GM12878 (cell line): Measurements from ENCODE around the gene UBE2Z. TPM values are rescaled to one million over a fixed set of nuclear protein-coding genes. Genes with fewer than 3 reads are reported as not detected.

Experiments
- ATAC-seq: fragments of 200-7000 bp; cut with Tn5 transposase; 3 replicates; pipeline ENCODE4 v1.9.1; 2020; ENCODE audit warnings: mild to moderate bottlenecking, moderate library complexity
- BruUV-seq: library from RNA; stranded (reverse); fragments of 400-500 nt; replicated peaks from 2 replicates; lab custom pipeline; 2021; lab: Mats Ljungman, UMichigan
- CTCF ChIA-PET: fragments of 300-600 bp; sonication (Branson Sonifier 250); formaldehyde crosslinking; extraction: SDS; loops from one replicate; lab custom pipeline; 2021; ENCODE audit warnings: inconsistent platforms; lab: Yijun Ruan, JAX
- POLR2A ChIA-PET: fragments of 350-600 bp; formaldehyde crosslinking; extraction: SDS; loops from one replicate; lab custom pipeline; 2021; ENCODE audit warnings: inconsistent platforms; lab: Charles Lee
- RAD21 ChIA-PET: fragments of 300-600 bp; sonication (Branson Sonifier 250); formaldehyde crosslinking; loops from one replicate; lab custom pipeline; 2023; ENCODE audit warnings: antibody characterized with exemption; ENCODE audit not compliant: unreplicated experiment; lab: Charles Lee
- SMC1A ChIA-PET: fragments of 300-600 bp; sonication (Branson Sonifier 250); formaldehyde crosslinking; loops from one replicate; lab custom pipeline; 2023; ENCODE audit not compliant: unreplicated experiment, uncharacterized antibody; lab: Charles Lee
- DNase-seq: peaks from one replicate; pipeline ENCODE4 v3.0.0-alpha.2; 2011; ENCODE audit warnings: low read depth, low spot score
- FAIRE-seq: peaks from 3 replicates; lab custom pipeline; 2011; peaks lifted over from hg19 to GRCh38; lab: Jason Lieb, UNC
- H2AFZ ChIP-seq: 2 replicates; pipeline ENCODE4 v1.6.0; 2011; ENCODE audit warnings: low read depth, low read length, control low read depth; ENCODE audit not compliant: control insufficient read depth
- H3K27ac ChIP-seq: 2 replicates; pipeline ENCODE4 v1.5.1; 2011; ENCODE audit warnings: control low read depth; ENCODE audit not compliant: control insufficient read depth, insufficient read depth
- H3K27me3 ChIP-seq, 2 experiments: replicated peaks in 1 of 2; 2 replicates each; pipeline versions ENCODE4 v1.6.0 to v1.6.1; 2011; ENCODE audit warnings: low read length in 1 of 2; ENCODE audit not compliant: control insufficient read depth in 2 of 2, insufficient read depth in 2 of 2
- H3K36me3 ChIP-seq, 2 experiments: 2 replicates each; pipeline ENCODE4 v1.5.1; 2011; ENCODE audit warnings: low read length in 1 of 2; ENCODE audit not compliant: control insufficient read depth in 2 of 2, insufficient read depth in 2 of 2
- H3K4me1 ChIP-seq: 2 replicates; pipeline ENCODE4 v1.6.1; 2011; ENCODE audit warnings: mild to moderate bottlenecking, low read length, moderate library complexity, mixed read lengths; ENCODE audit not compliant: control insufficient read depth, insufficient read depth
- H3K4me2 ChIP-seq: 2 replicates; pipeline ENCODE4 v1.6.0; 2011; ENCODE audit warnings: control low read depth; ENCODE audit not compliant: control insufficient read depth, insufficient read depth
- H3K4me3 ChIP-seq: fragments of 200-600 bp; sonication (generic); 2 replicates; pipeline ENCODE4 v1.5.1; 2016
- H3K79me2 ChIP-seq: 2 replicates; pipeline ENCODE4 v1.6.0; 2011; ENCODE audit warnings: low read length; ENCODE audit not compliant: control insufficient read depth, insufficient read depth
- H3K9ac ChIP-seq: 2 replicates; pipeline ENCODE4 v1.8.0; 2011; ENCODE audit warnings: low read length, control low read depth, mixed read lengths; ENCODE audit not compliant: control insufficient read depth, insufficient read depth
- H3K9me3 ChIP-seq: replicated peaks from 3 replicates; pipeline ENCODE4 v1.5.1; 2011; ENCODE audit warnings: mild to moderate bottlenecking, low read length; ENCODE audit not compliant: control insufficient read depth, insufficient read depth
- H4K20me1 ChIP-seq: 2 replicates; pipeline ENCODE4 v1.6.0; 2011; ENCODE audit not compliant: control insufficient read depth, insufficient read depth
- BHLHE40 ChIP-seq, 2 experiments: fragments of 450-650 bp in 1 of 2; IDR thresholded peaks; 2 replicates each; pipeline ENCODE4 v1.6.1; 2011 to 2017; ENCODE audit warnings: low read depth in 2 of 2, borderline replicate concordance in 1 of 2, improper control_type of control experiment in 1 of 2, low read length in 1 of 2, mild to moderate bottlenecking in 1 of 2
- CBFB ChIP-seq: IDR thresholded peaks from 2 replicates; pipeline ENCODE4 v1.6.1; 2016; ENCODE audit warnings: antibody characterized with exemption, low read depth
- EGR1 ChIP-seq, 2 experiments: IDR thresholded peaks; 1 replicate in 1 of 2; 2 replicates in 1 of 2; pipeline ENCODE4 v1.6.1; 2011 to 2012; ENCODE audit warnings: low read depth in 2 of 2, low read length in 2 of 2, borderline replicate concordance in 1 of 2, mild to moderate bottlenecking in 1 of 2, moderate library complexity in 1 of 2
- FOS ChIP-seq: IDR thresholded peaks from 3 replicates; pipeline ENCODE4 v1.6.1; 2011; ENCODE audit warnings: borderline replicate concordance; ENCODE audit not compliant: insufficient read length; ENCODE audit errors: extremely low read depth
- HDGF ChIP-seq: fragments of 450-650 bp; IDR thresholded peaks from 2 replicates; pipeline ENCODE4 v1.6.1; 2016; ENCODE audit warnings: antibody characterized with exemption
- IKZF1 ChIP-seq: fragments of 450-650 bp; conservative IDR thresholded peaks from 2 replicates; pipeline ENCODE4 v1.6.1; 2017; ENCODE audit warnings: antibody characterized with exemption, mild to moderate bottlenecking
- MYC ChIP-seq: IDR thresholded peaks from 2 replicates; pipeline ENCODE4 v1.6.1; 2011; ENCODE audit warnings: mild to moderate bottlenecking, low read length, moderate library complexity, inconsistent platforms; ENCODE audit not compliant: insufficient read depth, insufficient replicate concordance, insufficient read length, severe bottlenecking
- NBN ChIP-seq: fragments of 450-650 bp; IDR thresholded peaks from 2 replicates; pipeline ENCODE4 v1.6.1; 2016
- NFYB ChIP-seq: IDR thresholded peaks from 2 replicates; pipeline ENCODE4 v1.6.1; 2011; ENCODE audit warnings: low read depth, mild to moderate bottlenecking, low read length, improper control_type of control experiment, moderate library complexity; ENCODE audit not compliant: insufficient read depth
- PML ChIP-seq: IDR thresholded peaks from 2 replicates; pipeline ENCODE4 v1.6.1; 2012; ENCODE audit warnings: low read length, inconsistent platforms
- SRF ChIP-seq, 2 experiments: IDR thresholded peaks; 2 replicates each; pipeline ENCODE4 v1.6.1; 2011; ENCODE audit warnings: low read depth in 2 of 2, low read length in 2 of 2, mild to moderate bottlenecking in 1 of 2, moderate library complexity in 1 of 2
- WGBS: methylation state at CpG from one replicate; pipeline ENCODE4 v1.1.6; 2016; ENCODE audit warnings: low lambda C conversion rate; ENCODE audit not compliant: insufficient replicate concordance, insufficient coverage; ENCODE audit errors: missing lambda C conversion rate; 5-methylcytosine and 5-hydroxymethylcytosine counted together
- in situ Hi-C: fragments of 300-500 bp; cut with MboI; formaldehyde crosslinking; loops from 9 replicates; pipeline ENCODE4 v1.14.3; 2018; ENCODE audit warnings: mixed read lengths
- intact Hi-C: fragments of 100-400 bp; cut with micrococcal nuclease; formaldehyde crosslinking; loops from one replicate; pipeline ENCODE4 v1.14.2; 2022; ENCODE audit not compliant: unreplicated experiment
- polyA plus RNA-seq, 11 experiments: library from polyadenylated mRNA; depleted of rRNA in 4 of 11; unstranded in 6 of 11; stranded (reverse) in 5 of 11; fragments of >200 nt; fragmentation: Nextera tagmentation in 4 of 11; fragmentation: Illumina TruSeq in 1 of 11; extraction: Ambion mirVana in 4 of 11; extraction: Trizol in 1 of 11; gene quantifications; 1 replicate in 1 of 11; 2 replicates in 10 of 11; pipeline versions ENCODE4 v1.2.1 to v1.2.3, GENCODE V29; 2011 to 2016; ENCODE audit warnings: inconsistent platforms in 2 of 11, missing spikeins in 2 of 11, low read depth in 1 of 11
- total RNA-seq, 4 experiments: library from RNA; depleted of rRNA in 3 of 4; stranded (reverse); fragments of >200 nt in 3 of 4; fragmentation: Illumina TruSeq in 1 of 4; extraction: Trizol in 1 of 4; gene quantifications; 2 replicates each; pipeline versions ENCODE4 v1.2.1 to v1.2.3, GENCODE V29; 2013 to 2021
- TF ChIP-seq, protein P1 (sequence below): fragments of 450-650 bp; IDR thresholded peaks from 2 replicates; pipeline ENCODE4 v1.6.1; 2017; ENCODE audit warnings: antibody characterized with exemption, mild to moderate bottlenecking, moderate library complexity
- TF ChIP-seq, protein P2 (sequence below): fragments of 450-650 bp; IDR thresholded peaks from 2 replicates; pipeline ENCODE4 v1.6.1; 2017; ENCODE audit warnings: low read depth, mild to moderate bottlenecking, moderate library complexity
- TF ChIP-seq, protein P3 (sequence below): fragments of 450-650 bp; formaldehyde crosslinking; IDR thresholded peaks from 2 replicates; pipeline ENCODE4 v1.5.0; 2022; ENCODE audit warnings: mild to moderate bottlenecking, missing genetic modification characterization

The UBE2Z gene
- total and polyA plus RNA-seq, 10 of the 15 experiments (the other 5 are each of a cell fraction or from before 2014, with no cell fraction given) = 23.1 to 191 (median 57.4) TPM

DNA sequence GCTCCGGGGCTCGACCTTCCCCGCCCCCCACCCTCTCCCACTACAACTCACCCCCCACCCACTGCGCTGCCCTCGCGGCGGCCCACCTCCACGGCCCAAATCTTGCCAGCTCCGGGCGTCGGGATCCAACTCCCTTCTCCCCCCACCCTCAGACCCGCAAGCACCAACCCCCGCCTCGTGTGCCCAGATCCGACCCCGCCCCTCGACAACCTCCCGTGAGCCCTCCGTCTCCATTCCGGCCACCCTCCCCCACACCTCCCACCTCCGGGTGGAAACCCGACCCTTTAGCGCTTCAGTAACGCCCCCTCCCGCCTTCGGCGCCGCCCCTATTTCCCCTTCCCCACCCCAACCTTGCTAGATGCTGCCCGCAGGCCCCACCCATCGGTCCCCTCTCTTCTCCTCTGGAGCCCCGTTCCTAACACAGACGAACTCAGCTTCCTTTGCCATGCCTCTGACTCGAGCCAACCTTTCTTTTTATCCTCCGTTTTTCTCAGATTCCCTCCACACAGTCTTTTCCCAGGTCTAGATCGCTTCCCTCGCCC lies 717 bp downstream of the UBE2Z start:
- no peaks in the 10 kb centered on the region for H3K9me3 ChIP-seq
- intact Hi-C loops = loop anchor here (1.0 kb wide), 1 partner anchor 17 kb away; the partner anchor contains the start of gene ATP5MC1
- H3K27me3 ChIP-seq = no peaks in the 10 kb centered on the region
- H3K4me2 ChIP-seq = peak overlapping the region; percentile 73
- POLR2A ChIA-PET = interaction anchor here (0.5 to 1.5 kb wide), 10 partner anchors 8 to 305 kb away, joined by 3 to 9 read pairs (median 3); partner anchors contain the start of genes ATP5MC1 and IGF2BP1
- H3K9ac ChIP-seq = peak overlapping the region; percentile 92
- peak overlapping the region; percentile 84 for H3K4me3 ChIP-seq
- H3K36me3 ChIP-seq = peaks cover 0 to 12% of the 10 kb centered on the region in 2 experiments
- RAD21 ChIA-PET = interaction anchor here (0.6 to 2.7 kb wide), 5 partner anchors 15 to 541 kb away, joined by 3 to 34 read pairs (median 3); partner anchors contain the start of genes ATP5MC1 and SNF8
- peak overlapping the region; percentile 89 for H3K27ac ChIP-seq
- peak; percentile 41 for FAIRE-seq
- peaks cover 19% of the 10 kb centered on the region for H3K4me1 ChIP-seq
- H4K20me1 ChIP-seq = no peaks in the 10 kb centered on the region
- H3K79me2 ChIP-seq = peaks cover 62% of the 10 kb centered on the region
- 0% methylated on average over 6 of the region's 36 CpGs for WGBS
- in situ Hi-C loops = no loop called here
- SMC1A ChIA-PET = interaction anchor here (0.7 to 3.3 kb wide), 3 partner anchors 16 to 283 kb away, joined by 4 to 29 read pairs (median 4); partner anchors contain the start of gene ATP5MC1
- ATAC-seq = peak; percentile 77
- CTCF ChIA-PET = interaction anchor here (0.8 to 3.3 kb wide), 3 partner anchors 15 to 25 kb away, joined by 3 to 21 read pairs (median 7); partner anchors contain the start of gene ATP5MC1
- peak; percentile 79 for DNase-seq
- H2AFZ ChIP-seq = no peak overlapping the region
- BruUV-seq = no TSS peak
- TF ChIP-seq EGR1 (IDR thresholded peaks at IDR 0.05; ENCODE audit: borderline replicate concordance in 1 of 2, low read depth in 2 of 2, low read length in 2 of 2) (peak in 1 of 2 experiments; percentile 78; a peak in 2 of 3 replicates), HDGF (peak; percentile 90), PML (no peak), NFYB (no peak), NBN (peak; percentile 71), IKZF1 (no peak), MYC (peak; percentile 8), CBFB (no peak), SRF (IDR thresholded peaks at IDR 0.05; ENCODE audit: low read depth in 2 of 2, low read length in 2 of 2) (0 out of 4 replicates have a peak, but pooled peaks of 1 of the 2 experiments have one; percentile 13), FOS (no peak), BHLHE40 (IDR thresholded peaks at IDR 0.05; ENCODE audit: borderline replicate concordance in 1 of 2, low read depth in 2 of 2, low read length in 1 of 2) (peak in 1 of 2 experiments; percentile 49; a peak in 1 of 4 replicates)
- TF ChIP-seq, protein P1, sequence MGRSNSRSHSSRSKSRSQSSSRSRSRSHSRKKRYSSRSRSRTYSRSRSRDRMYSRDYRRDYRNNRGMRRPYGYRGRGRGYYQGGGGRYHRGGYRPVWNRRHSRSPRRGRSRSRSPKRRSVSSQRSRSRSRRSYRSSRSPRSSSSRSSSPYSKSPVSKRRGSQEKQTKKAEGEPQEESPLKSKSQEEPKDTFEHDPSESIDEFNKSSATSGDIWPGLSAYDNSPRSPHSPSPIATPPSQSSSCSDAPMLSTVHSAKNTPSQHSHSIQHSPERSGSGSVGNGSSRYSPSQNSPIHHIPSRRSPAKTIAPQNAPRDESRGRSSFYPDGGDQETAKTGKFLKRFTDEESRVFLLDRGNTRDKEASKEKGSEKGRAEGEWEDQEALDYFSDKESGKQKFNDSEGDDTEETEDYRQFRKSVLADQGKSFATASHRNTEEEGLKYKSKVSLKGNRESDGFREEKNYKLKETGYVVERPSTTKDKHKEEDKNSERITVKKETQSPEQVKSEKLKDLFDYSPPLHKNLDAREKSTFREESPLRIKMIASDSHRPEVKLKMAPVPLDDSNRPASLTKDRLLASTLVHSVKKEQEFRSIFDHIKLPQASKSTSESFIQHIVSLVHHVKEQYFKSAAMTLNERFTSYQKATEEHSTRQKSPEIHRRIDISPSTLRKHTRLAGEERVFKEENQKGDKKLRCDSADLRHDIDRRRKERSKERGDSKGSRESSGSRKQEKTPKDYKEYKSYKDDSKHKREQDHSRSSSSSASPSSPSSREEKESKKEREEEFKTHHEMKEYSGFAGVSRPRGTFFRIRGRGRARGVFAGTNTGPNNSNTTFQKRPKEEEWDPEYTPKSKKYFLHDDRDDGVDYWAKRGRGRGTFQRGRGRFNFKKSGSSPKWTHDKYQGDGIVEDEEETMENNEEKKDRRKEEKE = no peak
- TF ChIP-seq, protein P2, sequence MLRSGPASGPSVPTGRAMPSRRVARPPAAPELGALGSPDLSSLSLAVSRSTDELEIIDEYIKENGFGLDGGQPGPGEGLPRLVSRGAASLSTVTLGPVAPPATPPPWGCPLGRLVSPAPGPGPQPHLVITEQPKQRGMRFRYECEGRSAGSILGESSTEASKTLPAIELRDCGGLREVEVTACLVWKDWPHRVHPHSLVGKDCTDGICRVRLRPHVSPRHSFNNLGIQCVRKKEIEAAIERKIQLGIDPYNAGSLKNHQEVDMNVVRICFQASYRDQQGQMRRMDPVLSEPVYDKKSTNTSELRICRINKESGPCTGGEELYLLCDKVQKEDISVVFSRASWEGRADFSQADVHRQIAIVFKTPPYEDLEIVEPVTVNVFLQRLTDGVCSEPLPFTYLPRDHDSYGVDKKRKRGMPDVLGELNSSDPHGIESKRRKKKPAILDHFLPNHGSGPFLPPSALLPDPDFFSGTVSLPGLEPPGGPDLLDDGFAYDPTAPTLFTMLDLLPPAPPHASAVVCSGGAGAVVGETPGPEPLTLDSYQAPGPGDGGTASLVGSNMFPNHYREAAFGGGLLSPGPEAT = 0 out of 2 replicates have a peak, but pooled peaks have one; percentile 16
- TF ChIP-seq, protein P3, sequence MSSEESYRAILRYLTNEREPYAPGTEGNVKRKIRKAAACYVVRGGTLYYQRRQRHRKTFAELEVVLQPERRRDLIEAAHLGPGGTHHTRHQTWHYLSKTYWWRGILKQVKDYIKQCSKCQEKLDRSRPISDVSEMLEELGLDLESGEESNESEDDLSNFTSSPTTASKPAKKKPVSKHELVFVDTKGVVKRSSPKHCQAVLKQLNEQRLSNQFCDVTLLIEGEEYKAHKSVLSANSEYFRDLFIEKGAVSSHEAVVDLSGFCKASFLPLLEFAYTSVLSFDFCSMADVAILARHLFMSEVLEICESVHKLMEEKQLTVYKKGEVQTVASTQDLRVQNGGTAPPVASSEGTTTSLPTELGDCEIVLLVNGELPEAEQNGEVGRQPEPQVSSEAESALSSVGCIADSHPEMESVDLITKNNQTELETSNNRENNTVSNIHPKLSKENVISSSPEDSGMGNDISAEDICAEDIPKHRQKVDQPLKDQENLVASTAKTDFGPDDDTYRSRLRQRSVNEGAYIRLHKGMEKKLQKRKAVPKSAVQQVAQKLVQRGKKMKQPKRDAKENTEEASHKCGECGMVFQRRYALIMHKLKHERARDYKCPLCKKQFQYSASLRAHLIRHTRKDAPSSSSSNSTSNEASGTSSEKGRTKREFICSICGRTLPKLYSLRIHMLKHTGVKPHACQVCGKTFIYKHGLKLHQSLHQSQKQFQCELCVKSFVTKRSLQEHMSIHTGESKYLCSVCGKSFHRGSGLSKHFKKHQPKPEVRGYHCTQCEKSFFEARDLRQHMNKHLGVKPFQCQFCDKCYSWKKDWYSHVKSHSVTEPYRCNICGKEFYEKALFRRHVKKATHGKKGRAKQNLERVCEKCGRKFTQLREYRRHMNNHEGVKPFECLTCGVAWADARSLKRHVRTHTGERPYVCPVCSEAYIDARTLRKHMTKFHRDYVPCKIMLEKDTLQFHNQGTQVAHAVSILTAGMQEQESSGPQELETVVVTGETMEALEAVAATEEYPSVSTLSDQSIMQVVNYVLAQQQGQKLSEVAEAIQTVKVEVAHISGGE (CRISPR knock-in tag) = no peak
